ENCODE results near the gene PRRT1B.

Gene PRRT1B

DNA sequence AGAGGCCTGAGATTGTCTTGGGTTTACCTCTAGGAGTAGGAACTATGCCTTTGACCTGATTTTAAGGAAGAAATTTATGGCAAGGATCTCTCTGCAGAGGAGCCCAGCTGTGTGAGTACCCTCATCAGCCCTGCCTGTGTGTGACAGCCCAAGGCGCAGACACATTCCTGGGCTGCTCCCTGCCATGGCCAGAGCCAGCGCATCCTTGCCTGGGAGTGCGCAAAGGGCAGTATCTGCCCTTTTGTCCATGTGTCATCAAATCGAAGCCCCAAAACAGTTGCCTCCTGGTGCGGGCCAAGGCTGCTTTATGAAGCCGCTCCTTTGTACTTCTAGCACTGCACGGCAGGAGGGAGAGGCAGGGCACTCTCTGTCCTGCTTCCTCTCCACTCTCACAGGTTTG, 51.9 kb downstream of the PRRT1B start:
- Histone ChIP-seq H3K4me1 (ENCODE audit: insufficient read depth, low read length, poor library complexity, severe bottlenecking) (no peaks in the 10 kb centered on the region), H3K4me2 (ENCODE audit: low read depth, low read length, poor library complexity, severe bottlenecking) (no peak overlapping the region), H3K9me2 (replicated peaks; ENCODE audit: low read depth, low read length) (no peaks in the 10 kb centered on the region), H3K36me3 (ENCODE audit: insufficient read depth, low read length) (peaks cover 37% of the 10 kb centered on the region; the same call in 1 of the 2 replicates), H3K79me2 (ENCODE audit: insufficient read depth, low read length) (no peaks in the 10 kb centered on the region), H4K20me1 (ENCODE audit: insufficient read depth, low read length, poor library complexity, severe bottlenecking) (no peaks in the 10 kb centered on the region), H3K9me3 (ENCODE audit: insufficient read depth, low read depth, low read length) (no peaks in the 10 kb centered on the region), H3K9ac (ENCODE audit: low read depth, low read length, poor library complexity, severe bottlenecking) (no peak overlapping the region), H3K4me3 (ENCODE audit: low read length, poor library complexity, severe bottlenecking) (no peak overlapping the region), H3K27me3 (ENCODE audit: insufficient read depth, low read length, poor library complexity, severe bottlenecking) (no peaks in the 10 kb centered on the region), H2AFZ (ENCODE audit: low read length) (no peak overlapping the region), H3F3A (ENCODE audit: low read depth) (no peaks in the 10 kb centered on the region)
- TF ChIP-seq CTCF (conservative IDR thresholded peaks at IDR 0.05; ENCODE audit: low read length) (no peak), EZH2phosphoT487 (IDR thresholded peaks at IDR 0.05; ENCODE audit: borderline replicate concordance) (no peak)

DNA sequence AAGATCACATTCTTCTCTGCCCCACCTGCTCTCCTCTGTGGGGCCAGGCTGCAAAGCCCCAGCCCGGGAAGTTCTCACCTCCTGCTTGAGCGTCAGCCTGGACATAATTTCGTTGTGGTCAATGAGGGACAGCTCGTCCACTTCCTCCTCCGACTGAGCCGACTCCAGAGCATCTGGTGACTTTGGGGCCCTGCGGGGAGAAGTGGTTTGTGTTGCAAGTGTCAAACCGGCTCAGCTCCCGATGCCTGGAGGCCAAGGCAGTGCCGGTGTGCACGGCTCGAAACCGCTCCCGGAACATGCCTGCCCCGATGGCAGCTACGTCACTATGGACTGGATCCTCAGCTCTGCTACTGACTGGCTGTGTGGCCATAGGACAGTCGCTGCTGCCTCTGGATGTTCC, 52.8 kb downstream of the PRRT1B start:
- no peak overlapping the region for H3K9ac ChIP-seq (ENCODE audit: low read depth, low read length, poor library complexity, severe bottlenecking)
- no peaks in the 10 kb centered on the region for H3K9me2 ChIP-seq (replicated peaks; ENCODE audit: low read depth, low read length)
- H3K4me2 ChIP-seq (ENCODE audit: low read depth, low read length, poor library complexity, severe bottlenecking) = no peak overlapping the region
- H3K4me1 ChIP-seq (ENCODE audit: insufficient read depth, low read length, poor library complexity, severe bottlenecking) = no peaks in the 10 kb centered on the region
- H4K20me1 ChIP-seq (ENCODE audit: insufficient read depth, low read length, poor library complexity, severe bottlenecking) = no peaks in the 10 kb centered on the region
- H3K27me3 ChIP-seq (ENCODE audit: insufficient read depth, low read length, poor library complexity, severe bottlenecking) = no peaks in the 10 kb centered on the region
- H3F3A ChIP-seq (ENCODE audit: low read depth) = no peaks in the 10 kb centered on the region
- no peak overlapping the region for H3K4me3 ChIP-seq (ENCODE audit: low read length, poor library complexity, severe bottlenecking)
- no peak overlapping the region for H2AFZ ChIP-seq (ENCODE audit: low read length)
- H3K9me3 ChIP-seq (ENCODE audit: insufficient read depth, low read depth, low read length) = no peaks in the 10 kb centered on the region
- H3K79me2 ChIP-seq (ENCODE audit: insufficient read depth, low read length) = no peaks in the 10 kb centered on the region
- peaks cover 38% of the 10 kb centered on the region; the same call in 1 of the 2 replicates for H3K36me3 ChIP-seq (ENCODE audit: insufficient read depth, low read length)
- TF ChIP-seq EZH2phosphoT487 (IDR thresholded peaks at IDR 0.05; ENCODE audit: borderline replicate concordance) (no peak), CTCF (conservative IDR thresholded peaks at IDR 0.05; ENCODE audit: low read length) (no peak)

- Histone ChIP-seq H3K4me3 (ENCODE audit: low read length, poor library complexity, severe bottlenecking) (no peak overlapping the region), H3K27me3 (ENCODE audit: insufficient read depth, low read length, poor library complexity, severe bottlenecking) (no peaks in the 10 kb centered on the region), H3K4me1 (ENCODE audit: insufficient read depth, low read length, poor library complexity, severe bottlenecking) (no peaks in the 10 kb centered on the region), H3K4me2 (ENCODE audit: low read depth, low read length, poor library complexity, severe bottlenecking) (no peak overlapping the region), H3K36me3 (ENCODE audit: insufficient read depth, low read length) (peaks cover 27% of the 10 kb centered on the region; the same call in 1 of the 2 replicates), H3K79me2 (ENCODE audit: insufficient read depth, low read length) (no peaks in the 10 kb centered on the region), H3K9me3 (ENCODE audit: insufficient read depth, low read depth, low read length) (no peaks in the 10 kb centered on the region), H3F3A (ENCODE audit: low read depth) (no peaks in the 10 kb centered on the region), H3K9ac (ENCODE audit: low read depth, low read length, poor library complexity, severe bottlenecking) (no peak overlapping the region), H3K9me2 (replicated peaks; ENCODE audit: low read depth, low read length) (no peaks in the 10 kb centered on the region), H4K20me1 (ENCODE audit: insufficient read depth, low read length, poor library complexity, severe bottlenecking) (no peaks in the 10 kb centered on the region), H2AFZ (ENCODE audit: low read length) (no peak overlapping the region)
- TF ChIP-seq EZH2phosphoT487 (IDR thresholded peaks at IDR 0.05; ENCODE audit: borderline replicate concordance) (no peak), CTCF (conservative IDR thresholded peaks at IDR 0.05; ENCODE audit: low read length) (no peak)
Observed at GRCh38 chr9:131601683-131602181, 56.4 kb downstream of the PRRT1B start.

Data from Loucy (cell line).